ENCODE data around the gene MOV10L1. TPM values are rescaled to one million over a fixed set of nuclear protein-coding genes. Genes with fewer than 3 reads are reported as not detected.

MOV10L1 gene
- polyA plus RNA-seq, 3 donors: 0.18 to 0.35 TPM; not detected in 1

DNA sequence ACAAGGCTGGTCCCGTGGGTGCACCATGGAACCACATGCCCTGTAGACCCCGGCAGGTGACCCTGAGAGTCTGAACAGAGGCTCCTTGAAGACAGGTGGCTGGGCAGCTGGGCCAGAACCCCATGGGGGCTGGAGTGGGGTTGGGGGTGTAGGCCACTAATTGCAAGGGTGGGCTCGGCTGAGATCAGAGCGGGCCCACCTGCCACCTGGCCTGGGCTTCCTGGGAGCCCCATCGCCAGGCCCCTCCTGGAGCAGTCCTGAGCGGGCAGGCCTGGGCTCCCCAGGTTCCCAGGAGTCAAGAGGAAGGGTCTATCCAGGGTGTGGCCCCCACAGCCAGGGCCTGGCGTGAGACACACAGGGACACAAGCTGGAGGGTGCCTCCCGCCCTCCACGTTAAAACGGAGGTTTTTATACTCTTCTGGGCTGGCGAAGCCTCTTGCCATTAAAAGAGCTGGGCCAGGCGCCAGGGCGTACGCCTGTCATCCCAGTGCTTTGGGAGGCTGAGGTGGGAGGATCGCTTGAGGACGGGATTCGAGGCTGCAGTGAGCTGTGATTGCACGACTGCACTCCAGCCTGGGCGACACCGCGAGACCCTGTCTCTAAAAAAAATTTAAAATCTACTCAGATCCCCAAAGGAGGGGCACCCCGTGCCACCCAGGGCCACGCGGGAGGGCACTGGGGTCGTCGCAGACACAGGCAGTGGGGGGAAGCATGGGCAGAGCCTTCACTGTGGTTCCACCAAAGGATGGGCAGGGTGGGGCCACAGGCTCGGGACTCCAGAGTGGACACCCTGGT, 91.1 kb downstream of the MOV10L1 start:
- Mint-ChIP-seq H3K27me3 (ENCODE audit: low read depth in 3 of 3) (peaks cover 11 to 22% (median 21%) of the 10 kb centered on the region in 3 donors), H3K36me3 (peaks cover 3 to 10% of the 10 kb centered on the region in 2 donors), H3K4me3 (no peak overlapping the region), H3K27ac (peak overlapping the region in 2 of 7 donors; percentile 2 to 41), H3K4me1 (peaks cover 18% of the 10 kb centered on the region), H3K9me3 (peaks cover 0 to 9% (median 7%) of the 10 kb centered on the region in 7 donors)
- Histone ChIP-seq H3K4me2 (replicated peaks; ENCODE audit: extremely low read depth, low read length, poor library complexity, severe bottlenecking) (no peak overlapping the region), H3K79me2 (ENCODE audit: insufficient read depth, low read length) (peaks cover 3% of the 10 kb centered on the region), H3K9me3 (replicated peaks in 1 of 2; ENCODE audit: control insufficient read depth in 1 of 2, insufficient read depth in 1 of 2, low read length in 2 of 2) (no peaks in the 10 kb centered on the region), H3K36me3 (replicated peaks in 1 of 2; ENCODE audit: control insufficient read depth in 1 of 2, insufficient read depth in 2 of 2, low read length in 2 of 2) (no peaks in the 10 kb centered on the region), H3K9ac (ENCODE audit: insufficient read depth, low read length, poor library complexity, severe bottlenecking) (no peak overlapping the region), H4K20me1 (ENCODE audit: insufficient read depth, low read length) (no peaks in the 10 kb centered on the region), H3K27me3 (ENCODE audit: control insufficient read depth in 2 of 2, insufficient read depth in 2 of 2, low read length in 2 of 2) (peaks cover 0 to 5% of the 10 kb centered on the region in 2 donors), H3K4me3 (replicated peaks in 1 of 3; ENCODE audit: low read depth in 2 of 3, low read length in 3 of 3) (no peak overlapping the region), H2AFZ (ENCODE audit: insufficient read depth, low read depth, low read length, poor library complexity, severe bottlenecking) (no peak overlapping the region), H3K4me1 (ENCODE audit: control insufficient read depth in 1 of 2, insufficient read depth in 2 of 2, low read length in 2 of 2) (peaks cover 18 to 30% of the 10 kb centered on the region in 2 donors), H3K27ac (ENCODE audit: low read depth in 1 of 2, low read length in 2 of 2) (no peak overlapping the region)
- 95% methylated on average over 17 of the region's 27 CpGs for WGBS (ENCODE audit: insufficient coverage)
- TF ChIP-seq, protein P1, sequence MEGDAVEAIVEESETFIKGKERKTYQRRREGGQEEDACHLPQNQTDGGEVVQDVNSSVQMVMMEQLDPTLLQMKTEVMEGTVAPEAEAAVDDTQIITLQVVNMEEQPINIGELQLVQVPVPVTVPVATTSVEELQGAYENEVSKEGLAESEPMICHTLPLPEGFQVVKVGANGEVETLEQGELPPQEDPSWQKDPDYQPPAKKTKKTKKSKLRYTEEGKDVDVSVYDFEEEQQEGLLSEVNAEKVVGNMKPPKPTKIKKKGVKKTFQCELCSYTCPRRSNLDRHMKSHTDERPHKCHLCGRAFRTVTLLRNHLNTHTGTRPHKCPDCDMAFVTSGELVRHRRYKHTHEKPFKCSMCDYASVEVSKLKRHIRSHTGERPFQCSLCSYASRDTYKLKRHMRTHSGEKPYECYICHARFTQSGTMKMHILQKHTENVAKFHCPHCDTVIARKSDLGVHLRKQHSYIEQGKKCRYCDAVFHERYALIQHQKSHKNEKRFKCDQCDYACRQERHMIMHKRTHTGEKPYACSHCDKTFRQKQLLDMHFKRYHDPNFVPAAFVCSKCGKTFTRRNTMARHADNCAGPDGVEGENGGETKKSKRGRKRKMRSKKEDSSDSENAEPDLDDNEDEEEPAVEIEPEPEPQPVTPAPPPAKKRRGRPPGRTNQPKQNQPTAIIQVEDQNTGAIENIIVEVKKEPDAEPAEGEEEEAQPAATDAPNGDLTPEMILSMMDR (IDR thresholded peaks at IDR 0.05): no peak
- intact Hi-C loops (cut with micrococcal nuclease): no loop called here
- no peak for DNase-seq

DNA sequence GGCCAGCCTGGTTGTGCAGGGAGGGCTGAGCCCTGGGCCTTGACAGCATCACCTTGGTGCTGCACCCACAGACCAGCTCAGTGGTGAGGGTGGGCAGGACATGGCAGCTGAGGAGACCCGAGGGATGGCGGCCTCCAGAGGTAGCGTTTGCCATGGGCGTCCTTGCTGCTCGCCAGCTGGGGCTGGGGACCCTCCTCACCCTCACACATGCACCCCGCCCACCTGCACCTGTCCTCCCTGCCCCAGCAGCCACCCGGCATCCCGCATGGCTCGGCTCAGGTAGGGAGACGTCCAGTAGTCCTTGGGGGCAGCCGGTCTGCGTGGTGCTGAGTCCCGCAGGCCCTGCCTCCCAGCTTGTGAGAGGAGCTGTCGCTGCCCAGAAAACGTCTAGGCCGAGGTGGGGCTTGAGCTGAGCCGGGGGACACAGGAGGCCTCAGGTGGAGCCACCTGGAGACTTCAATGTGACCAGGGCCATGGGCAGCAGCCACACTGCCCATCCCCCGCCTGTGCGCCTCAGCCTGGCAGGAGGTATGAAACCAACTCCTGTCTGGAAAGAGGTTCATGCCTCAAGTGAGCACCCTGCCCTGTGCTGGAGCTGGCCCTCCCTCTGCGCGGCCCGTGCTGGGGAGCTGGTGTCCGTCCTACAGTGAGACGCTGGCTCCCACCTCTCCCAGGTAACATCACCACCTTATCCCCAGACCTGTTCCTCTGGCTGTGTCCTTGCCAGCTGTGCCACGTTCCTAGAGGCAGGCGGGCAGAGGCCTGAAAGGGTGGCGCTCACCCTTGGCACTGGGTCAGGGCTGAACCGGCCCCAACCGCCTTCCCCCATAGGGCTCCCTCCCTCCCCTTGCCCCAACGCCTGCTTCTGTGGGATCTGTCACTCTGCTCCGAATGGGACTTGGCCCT, 92.6 kb downstream of the MOV10L1 start:
- Histone ChIP-seq H3K9ac (ENCODE audit: insufficient read depth, low read length, poor library complexity, severe bottlenecking) (no peak overlapping the region), H3K27me3 (ENCODE audit: control insufficient read depth in 2 of 2, insufficient read depth in 2 of 2, low read length in 2 of 2) (peaks cover 0 to 5% of the 10 kb centered on the region in 2 donors), H3K9me3 (replicated peaks in 1 of 2; ENCODE audit: control insufficient read depth in 1 of 2, insufficient read depth in 1 of 2, low read length in 2 of 2) (no peaks in the 10 kb centered on the region), H3K79me2 (ENCODE audit: insufficient read depth, low read length) (peaks cover 18% of the 10 kb centered on the region), H4K20me1 (ENCODE audit: insufficient read depth, low read length) (no peaks in the 10 kb centered on the region), H2AFZ (ENCODE audit: insufficient read depth, low read depth, low read length, poor library complexity, severe bottlenecking) (no peak overlapping the region), H3K4me2 (replicated peaks; ENCODE audit: extremely low read depth, low read length, poor library complexity, severe bottlenecking) (no peak overlapping the region), H3K27ac (ENCODE audit: low read depth in 1 of 2, low read length in 2 of 2) (no peak overlapping the region), H3K4me1 (ENCODE audit: control insufficient read depth in 1 of 2, insufficient read depth in 2 of 2, low read length in 2 of 2) (peaks cover 28 to 43% of the 10 kb centered on the region in 2 donors), H3K4me3 (replicated peaks in 1 of 3; ENCODE audit: low read depth in 2 of 3, low read length in 3 of 3) (no peak overlapping the region), H3K36me3 (replicated peaks in 1 of 2; ENCODE audit: control insufficient read depth in 1 of 2, insufficient read depth in 2 of 2, low read length in 2 of 2) (no peaks in the 10 kb centered on the region)
- no peak for DNase-seq
- WGBS (ENCODE audit: insufficient coverage): 89% methylated on average over 23 of the region's 31 CpGs
- Mint-ChIP-seq H3K27ac (peak overlapping the region in 2 of 7 donors; percentile 30 to 41), H3K27me3 (ENCODE audit: low read depth in 3 of 3) (peaks cover 9 to 17% (median 13%) of the 10 kb centered on the region in 3 donors), H3K4me3 (no peak overlapping the region), H3K9me3 (peaks cover 0 to 3% (median 2%) of the 10 kb centered on the region in 7 donors), H3K36me3 (peaks cover 0 to 9% of the 10 kb centered on the region in 2 donors), H3K4me1 (peaks cover 25% of the 10 kb centered on the region)
- intact Hi-C loops (cut with micrococcal nuclease): no loop called here
- TF ChIP-seq, protein P1 (IDR thresholded peaks at IDR 0.05): no peak

All from CD14-positive monocyte (primary cell).